Epithelial cell of esophagus (primary cell): ENCODE data around the gene SMIM21.
A peak's percentile ranks its signal among the peaks of the same experiment; 100 is the strongest.

ENCODE experiments used
- DNase-seq: peaks from one replicate; pipeline ENCODE4 v3.0.0; 2010; ENCODE audit warnings: low read depth
- H3K4me3 ChIP-seq: 2 replicates; pipeline ENCODE4 v1.5.1; 2011; ENCODE audit warnings: mild to moderate bottlenecking, low read length, control low read depth
- TF ChIP-seq, protein P1 (sequence below): IDR thresholded peaks from 2 replicates; pipeline ENCODE4 v1.5.1; 2011; ENCODE audit warnings: low read depth, mild to moderate bottlenecking, low read length, control low read depth, inconsistent platforms; ENCODE audit not compliant: insufficient read depth; ENCODE audit errors: missing control alignments

The SMIM21 gene

DNA sequence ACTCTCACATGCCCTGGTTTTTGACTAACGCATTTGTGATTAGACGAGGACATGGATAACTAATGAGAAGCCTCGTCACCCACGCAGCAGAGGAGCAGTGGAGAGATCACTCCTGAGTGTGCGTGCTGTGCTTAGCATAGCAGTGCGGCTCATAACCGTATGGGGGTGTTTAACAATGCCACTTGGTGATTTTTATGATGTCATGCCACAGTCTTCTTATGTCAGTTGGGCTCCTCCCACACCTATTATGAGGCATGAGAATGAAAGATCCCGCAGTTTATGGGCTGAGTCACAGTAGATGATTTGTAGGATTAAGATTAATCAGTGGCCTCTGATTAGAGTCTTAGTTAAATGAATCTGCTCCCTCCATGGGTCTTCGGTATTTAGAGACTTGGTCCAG lies 2.5 kb upstream of the SMIM21 start:
- TF ChIP-seq, protein P1, sequence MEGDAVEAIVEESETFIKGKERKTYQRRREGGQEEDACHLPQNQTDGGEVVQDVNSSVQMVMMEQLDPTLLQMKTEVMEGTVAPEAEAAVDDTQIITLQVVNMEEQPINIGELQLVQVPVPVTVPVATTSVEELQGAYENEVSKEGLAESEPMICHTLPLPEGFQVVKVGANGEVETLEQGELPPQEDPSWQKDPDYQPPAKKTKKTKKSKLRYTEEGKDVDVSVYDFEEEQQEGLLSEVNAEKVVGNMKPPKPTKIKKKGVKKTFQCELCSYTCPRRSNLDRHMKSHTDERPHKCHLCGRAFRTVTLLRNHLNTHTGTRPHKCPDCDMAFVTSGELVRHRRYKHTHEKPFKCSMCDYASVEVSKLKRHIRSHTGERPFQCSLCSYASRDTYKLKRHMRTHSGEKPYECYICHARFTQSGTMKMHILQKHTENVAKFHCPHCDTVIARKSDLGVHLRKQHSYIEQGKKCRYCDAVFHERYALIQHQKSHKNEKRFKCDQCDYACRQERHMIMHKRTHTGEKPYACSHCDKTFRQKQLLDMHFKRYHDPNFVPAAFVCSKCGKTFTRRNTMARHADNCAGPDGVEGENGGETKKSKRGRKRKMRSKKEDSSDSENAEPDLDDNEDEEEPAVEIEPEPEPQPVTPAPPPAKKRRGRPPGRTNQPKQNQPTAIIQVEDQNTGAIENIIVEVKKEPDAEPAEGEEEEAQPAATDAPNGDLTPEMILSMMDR, result no peak
- H3K4me3 ChIP-seq, result no peak overlapping the region
- no peak for DNase-seq

DNA sequence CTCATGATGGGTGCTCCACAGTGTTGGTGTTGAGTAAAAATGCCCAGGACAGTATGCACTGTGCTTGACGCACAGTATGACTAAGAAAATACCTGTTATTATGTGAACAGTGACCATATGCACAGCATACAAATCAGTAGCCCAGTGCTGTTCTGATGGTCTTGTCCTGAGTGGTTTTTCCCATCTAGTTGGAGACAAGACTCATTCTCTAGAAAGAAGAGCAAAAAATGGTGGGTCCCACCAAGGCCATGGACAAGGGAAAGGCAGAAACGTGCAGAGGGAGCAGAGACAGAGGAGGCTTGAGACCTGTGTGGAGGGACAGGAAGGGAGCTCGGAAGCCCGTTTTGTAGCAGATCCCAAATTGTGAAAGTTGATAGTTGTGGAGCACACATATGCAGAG lies 987 bp upstream of the SMIM21 start:
- TF ChIP-seq, protein P1, result no peak
- no peak overlapping the region for H3K4me3 ChIP-seq

DNA sequence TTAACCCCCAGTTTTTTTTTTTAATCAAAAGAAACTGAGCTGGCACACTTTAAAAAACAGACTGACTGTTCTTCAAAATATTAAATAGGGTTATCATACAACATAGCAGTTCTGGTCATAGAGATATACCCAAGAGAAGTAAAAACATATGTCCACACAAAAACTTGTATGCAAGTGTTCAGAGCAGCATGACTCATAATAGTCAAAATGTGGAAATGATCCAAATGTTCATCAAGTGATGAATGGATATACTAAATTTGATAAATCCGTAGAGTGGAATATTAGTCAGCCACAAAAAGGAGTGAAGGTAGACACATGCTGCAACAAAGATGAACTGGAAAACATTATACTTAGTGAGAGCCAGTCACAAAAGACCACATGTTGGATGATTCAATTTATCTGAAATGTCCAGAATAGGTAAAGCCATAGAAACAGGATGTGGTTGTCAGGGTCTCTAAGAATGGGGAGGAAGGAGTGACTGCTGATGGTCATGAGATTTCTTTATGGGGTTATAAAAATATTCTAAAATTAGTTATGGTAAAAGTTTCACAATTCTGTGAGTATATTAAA lies 5.1 kb downstream of the SMIM21 start:
- H3K4me3 ChIP-seq, result no peak overlapping the region
- DNase-seq, result peak; percentile 6
- TF ChIP-seq, protein P1, result no peak

More for the DNA sequence above, 987 bp upstream of the SMIM21 start:
- DNase-seq, result no peak

DNA sequence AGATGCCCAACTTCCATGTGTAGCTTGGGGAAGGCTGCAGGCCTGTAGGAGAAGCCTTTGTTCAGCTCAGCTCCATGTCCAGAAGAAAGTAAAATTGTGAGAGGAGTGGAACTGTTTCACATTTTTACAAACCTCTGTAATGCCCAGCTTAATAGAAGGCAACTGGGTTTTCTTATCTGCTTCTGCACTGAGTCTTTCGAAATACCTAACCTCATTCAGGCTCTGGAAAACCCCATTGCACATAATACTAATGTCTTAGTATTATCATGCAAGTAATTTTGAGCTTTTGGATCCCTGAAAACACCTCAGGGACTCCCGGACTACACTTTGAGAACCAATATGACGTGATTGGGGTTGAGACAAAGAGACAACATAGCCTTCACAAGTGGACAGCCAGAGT lies 5.8 kb downstream of the SMIM21 start:
- TF ChIP-seq, protein P1, result no peak
- no peak overlapping the region for H3K4me3 ChIP-seq
- DNase-seq, result no peak

DNA sequence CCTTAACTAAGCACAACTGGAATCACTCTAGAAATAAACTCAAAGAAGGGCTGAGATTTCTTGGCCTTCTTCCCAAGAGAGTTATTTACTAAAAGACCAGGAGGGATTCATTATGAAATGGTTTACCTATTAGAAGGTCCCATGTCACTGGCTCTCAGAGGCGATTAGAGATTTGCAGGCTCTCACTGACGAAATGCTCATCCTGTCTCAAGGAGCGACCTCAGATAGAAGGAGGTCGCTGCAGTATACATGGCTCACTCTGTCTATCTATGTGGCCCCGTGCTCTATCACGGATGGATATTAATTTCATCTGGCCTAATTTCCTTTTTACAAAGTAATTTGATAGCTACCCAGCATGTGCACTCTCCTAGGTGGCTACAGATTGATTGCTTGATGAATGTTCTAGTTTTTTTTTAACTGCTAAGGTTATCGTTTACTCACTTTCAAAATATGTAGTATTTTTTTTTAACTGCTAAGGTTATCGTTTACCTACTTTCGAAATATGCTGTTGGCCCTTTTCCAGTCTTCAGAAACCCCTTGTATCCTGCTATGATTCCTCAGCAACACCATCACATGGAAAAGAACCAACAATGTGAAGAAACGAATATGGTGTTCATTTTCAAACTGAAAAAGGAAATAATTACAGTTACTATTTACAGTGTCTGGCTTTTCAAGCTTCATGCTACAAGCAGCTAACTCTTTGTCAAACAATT lies 9.1 kb downstream of the SMIM21 start:
- no peak overlapping the region for H3K4me3 ChIP-seq
- TF ChIP-seq, protein P1, result no peak
- DNase-seq, result no peak

DNA sequence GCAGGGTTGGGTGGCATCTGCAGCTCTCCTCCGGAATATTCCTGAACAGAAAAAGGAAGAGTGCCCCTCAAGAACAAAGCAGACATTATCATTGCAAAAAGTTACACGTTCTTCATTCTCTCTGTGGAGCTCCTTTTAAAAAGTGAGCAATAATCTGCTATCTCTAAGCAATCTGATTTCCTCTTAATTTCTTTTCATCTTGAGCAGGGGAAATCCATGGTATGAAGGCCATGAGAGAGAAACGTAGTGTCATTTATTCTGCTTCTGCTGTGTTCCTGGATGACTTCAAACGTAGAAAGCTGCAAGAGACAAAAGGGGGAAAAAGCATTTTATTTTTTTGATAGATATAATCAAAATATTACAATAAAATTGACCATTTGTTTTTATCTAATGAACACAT lies 16.9 kb downstream of the SMIM21 start:
- DNase-seq, result no peak
- TF ChIP-seq, protein P1, result no peak
- H3K4me3 ChIP-seq, result no peak overlapping the region

DNA sequence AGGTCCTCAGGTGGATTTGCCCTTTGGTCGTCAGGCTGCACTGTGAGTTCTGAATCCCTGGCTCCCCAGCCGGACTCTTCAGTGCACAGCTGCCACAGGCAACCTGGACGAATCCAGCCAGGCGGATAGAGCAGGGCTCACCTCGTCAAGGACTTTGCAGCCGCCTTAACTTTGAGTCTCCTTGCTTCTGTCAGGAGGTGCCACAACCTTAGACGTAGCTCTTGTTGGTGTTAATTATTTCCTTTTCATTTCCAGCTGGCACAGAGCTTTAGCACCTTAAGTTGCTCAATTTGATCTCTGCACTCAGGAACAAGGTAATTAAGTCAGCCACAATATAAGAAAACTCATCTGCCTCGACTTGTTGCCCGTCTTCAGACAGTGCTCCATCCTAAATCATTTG lies 17.7 kb downstream of the SMIM21 start:
- TF ChIP-seq, protein P1, result no peak
- no peak overlapping the region for H3K4me3 ChIP-seq
- DNase-seq, result no peak
